ENCODE measurements around the gene CCDC183.
A peak's percentile ranks its signal among the peaks of the same experiment; 100 is the strongest.

The CCDC183 gene

DNA sequence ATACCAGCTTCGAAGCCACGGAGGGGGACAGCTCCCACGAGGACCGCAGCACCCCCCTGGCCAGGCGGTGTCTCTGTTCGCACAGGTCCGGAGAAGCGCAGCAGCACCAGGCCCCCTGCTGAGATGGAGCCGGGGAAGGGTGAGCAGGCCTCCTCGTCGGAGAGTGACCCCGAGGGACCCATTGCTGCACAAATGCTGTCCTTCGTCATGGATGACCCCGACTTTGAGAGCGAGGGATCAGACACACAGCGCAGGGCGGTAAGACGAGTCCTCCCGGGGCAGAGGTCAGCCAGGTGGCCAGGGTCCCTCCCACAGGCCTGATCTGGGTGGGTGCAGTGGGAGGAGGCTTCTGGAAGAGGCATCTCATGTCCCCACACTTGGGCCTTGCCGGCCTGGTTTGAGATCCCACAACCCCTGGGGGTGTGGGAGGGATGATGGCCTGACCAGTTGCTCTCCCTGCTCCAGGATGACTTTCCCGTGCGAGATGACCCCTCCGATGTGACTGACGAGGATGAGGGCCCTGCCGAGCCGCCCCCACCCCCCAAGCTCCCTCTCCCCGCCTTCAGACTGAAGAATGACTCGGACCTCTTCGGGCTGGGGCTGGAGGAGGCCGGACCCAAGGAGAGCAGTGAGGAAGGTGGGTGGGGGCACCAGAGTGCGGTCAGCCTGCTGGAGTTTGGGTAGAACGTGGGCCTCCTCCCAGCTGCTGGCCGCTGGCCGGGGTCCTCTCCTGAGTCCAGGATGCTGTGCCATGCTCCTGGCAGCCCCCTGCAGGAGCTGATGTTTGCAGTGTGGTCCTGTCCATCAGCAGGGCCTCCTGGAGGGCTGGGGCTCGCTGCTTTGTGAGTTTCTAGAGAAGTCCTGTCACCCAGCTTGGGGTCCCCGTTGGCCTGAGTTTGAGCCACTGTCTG lies 43.3 kb downstream of the CCDC183 start:
- DNase-seq = no peak

DNA sequence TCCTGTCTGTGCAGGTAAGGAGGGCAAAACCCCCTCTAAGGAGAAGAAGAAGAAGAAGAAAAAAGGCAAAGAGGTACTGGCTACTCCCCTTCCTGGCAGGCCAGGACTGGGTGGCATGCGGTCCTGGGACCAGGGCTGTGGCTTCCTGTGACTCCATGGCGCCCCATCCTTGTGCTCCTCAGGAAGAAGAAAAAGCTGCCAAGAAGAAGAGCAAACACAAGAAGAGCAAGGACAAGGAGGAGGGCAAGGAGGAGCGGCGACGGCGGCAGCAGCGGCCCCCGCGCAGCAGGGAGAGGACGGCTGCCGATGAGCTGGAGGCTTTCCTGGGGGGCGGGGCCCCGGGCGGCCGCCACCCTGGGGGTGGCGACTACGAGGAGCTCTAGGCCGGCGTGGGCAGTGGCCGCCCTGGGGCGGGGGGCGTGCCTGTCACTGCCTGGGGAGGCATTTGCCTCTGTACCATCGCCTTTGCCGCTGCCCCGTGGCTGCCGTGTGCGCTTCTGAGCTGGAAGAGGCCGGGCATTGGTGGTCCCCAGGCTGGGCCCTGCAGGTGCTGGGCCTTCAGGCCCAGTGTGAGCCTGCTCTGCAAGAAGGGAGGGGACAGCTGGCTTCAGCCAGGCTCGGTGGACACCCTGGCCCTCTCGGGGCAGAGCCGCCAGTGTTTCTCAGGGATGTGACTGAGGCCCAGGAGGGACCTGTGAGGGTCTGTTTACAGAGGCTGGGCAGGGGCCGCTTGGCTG lies 44.2 kb downstream of the CCDC183 start:
- no peak for DNase-seq

DNA sequence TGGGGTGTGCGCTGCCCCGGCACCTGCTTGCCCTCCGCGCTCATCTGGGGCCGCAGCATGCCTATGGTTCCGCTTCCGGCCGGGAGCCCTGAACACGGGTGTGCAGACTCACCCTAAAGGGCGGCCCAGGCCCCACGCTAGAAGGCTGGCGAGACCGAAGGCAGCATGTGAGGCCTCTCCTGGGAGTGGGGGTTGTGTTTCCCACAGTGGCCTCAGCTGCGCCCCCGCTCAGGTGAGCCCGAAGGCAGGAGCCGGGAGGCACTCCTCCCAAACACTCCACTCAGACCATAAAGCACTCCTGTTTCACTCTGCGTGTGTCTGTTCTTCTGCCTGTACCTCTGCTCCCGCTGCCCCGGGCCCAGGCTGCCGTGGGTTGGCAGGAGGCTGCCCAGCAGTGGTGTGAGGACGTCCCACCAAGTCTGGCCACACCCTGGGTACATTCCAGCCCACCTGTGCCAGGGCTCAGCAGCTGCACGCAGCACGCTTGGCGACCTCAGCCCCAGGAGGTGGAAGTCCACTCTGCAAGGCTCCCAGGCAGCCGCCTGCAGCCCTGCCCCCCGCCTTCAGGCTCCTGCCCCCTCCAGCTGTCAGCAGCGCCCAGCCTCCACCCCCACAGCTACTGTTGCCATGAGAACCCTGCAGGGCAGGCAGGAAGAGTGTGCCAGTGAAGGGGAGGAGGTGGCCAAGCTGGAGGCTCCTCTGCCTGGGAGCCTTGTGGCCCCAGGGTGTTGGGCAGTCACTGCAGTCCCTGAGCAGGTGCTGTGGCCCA lies 44.9 kb downstream of the CCDC183 start:
- DNase-seq = peak in 13 of 14 donors; percentile 29 to 84 (median 60)

DNA sequence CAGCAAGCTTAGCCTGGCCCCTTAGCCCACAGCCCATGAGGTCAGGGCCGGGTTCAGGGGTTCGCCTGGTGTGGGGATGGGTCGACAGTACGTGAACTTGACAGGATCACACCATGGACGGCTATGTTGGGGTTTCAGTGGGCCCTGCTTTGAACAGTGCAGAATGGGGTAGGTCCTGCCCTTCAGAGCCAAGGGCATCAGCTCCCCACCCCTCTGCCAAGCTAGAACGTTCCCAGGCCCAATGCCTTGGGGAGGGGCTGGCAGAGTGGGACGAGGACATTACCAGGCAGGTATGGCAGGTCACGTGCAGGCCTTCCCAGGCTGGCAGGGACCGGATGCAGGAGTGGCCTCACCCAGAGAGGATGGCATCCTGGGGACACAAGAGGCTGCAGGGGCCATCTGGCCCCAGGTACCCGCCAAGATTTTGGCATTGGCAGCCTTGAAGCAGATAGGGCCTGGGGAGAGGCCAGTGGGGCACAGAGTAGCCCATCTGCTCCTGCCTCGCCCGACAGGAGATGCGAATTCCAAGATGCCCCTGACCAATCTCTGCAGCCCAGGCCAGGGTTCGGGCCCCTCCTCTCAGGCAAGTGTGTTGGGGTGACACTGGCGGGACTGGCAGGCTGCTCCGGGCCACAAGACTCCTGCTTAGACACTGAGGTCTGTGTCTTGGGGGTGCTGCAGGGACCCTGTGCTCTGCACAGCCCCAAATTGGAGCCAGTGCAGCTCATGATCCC lies 45.7 kb downstream of the CCDC183 start:
- peak in 3 of 14 donors; percentile 36 to 97 (median 80) for DNase-seq

DNA sequence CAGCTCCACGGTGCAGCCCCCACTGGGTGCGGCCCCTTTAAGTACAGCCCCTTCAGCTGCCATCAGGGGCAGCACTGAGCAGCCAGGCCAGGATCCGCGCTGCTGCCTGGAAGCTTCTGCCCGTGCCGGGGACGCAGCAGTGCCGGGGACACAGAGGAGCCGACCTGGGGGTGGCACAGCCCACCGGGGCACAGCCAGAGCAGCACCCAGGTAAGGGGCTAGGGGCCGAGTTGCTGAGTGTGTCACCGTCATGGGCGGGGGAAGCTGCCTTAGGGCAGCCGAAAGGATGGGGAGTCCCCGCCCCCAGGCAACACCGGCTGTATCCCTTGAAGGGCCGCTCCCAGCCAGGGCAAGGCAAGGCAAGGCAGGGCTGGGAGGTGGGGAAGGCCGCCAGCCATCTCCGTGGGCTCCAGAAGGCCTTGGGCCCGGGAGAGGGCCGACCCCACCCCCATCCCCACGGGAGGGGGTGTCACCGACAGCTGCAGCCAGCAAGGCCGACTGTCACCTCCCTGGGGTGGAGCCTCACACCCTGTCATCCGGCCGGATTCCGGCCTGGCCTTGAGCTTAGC lies 46.3 kb downstream of the CCDC183 start, which contains the start of gene AJM1:
Gene AJM1 (plus strand): TSS at position 99 of the 569 bp plus-strand sequence. CDS start 1,937 bp downstream, outside the sequence.
- peak; percentile 14 to 96 (median 68) for DNase-seq

DNA sequence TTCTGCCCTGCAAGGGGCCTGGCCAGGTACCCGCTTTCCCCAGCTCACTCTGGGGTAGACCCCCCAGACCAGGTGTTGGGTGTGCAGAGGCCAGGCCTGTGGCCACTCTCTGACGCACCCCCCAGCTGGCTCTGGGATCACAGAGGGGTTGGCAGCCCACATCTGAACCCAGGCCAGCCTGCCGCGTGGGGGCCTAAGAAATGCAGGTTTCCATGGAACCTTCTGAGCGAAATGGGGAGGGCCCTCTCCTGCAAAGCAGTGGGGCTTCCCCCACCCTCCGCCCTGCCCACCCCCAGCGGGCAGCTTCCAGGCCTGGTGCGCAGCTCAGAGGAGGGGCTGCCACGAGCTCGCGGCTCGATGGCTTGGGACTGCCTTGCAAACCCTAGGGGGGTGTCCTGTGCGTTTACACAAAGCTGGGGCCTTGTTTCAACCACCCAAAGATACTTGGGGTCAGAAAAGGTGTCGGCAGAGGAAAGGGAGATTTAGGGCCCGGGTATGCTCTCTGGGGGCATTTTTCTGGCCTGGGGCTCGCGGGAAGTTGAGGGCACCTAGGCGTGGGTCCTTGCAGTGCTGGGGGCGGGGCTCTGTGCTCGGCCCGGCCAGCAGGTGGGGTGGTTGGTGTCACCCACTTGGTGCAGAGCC lies 47.1 kb downstream of the CCDC183 start:
- DNase-seq = peak in 6 of 14 donors; percentile 12 to 61 (median 40)

DNA sequence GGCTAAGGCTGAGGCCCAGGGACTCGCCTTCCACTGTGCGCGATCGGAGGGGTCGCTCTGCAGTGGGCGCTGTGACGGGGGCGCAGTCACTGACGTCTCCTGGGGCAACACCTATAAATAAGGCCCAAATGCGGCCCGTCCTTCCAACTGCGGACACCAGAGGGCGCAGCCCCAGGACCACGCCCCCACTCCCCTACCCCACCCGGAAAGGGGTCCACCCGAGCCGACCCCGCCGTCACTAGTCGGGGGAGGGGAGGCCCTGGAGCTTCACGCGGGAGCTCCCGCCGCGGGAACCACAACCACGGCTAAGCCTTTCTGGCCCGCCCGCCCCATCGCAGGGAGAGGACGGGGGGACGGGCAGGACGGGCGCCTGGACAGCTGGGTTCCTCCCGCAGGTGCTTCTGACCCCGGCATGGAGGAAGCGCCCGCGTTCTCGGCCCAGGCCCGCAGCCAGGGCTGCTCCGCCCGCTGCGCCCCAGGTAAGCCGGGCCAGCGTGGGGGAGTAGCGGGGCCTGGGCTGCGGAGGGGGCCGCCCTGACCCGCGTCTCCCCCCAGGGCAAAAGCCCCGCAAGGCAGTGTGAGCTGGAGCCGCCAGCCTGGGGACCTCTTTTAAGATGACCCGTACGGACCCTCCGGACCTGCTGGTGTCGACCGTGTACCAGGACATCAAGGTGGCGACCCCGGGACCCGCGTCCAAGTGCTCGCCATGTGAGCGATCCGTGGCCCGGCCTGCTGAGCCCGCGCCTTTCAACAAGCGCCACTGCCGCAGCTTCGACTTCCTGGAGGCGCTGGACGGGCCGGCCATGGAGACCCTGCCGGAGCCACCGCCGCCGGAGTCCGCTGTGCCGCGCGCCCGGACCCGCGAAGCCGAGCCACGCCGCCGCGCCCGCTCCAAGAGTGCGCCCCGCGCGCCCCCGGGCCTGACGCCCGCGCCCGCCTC lies 47.9 kb downstream of the CCDC183 start:
- peak in 3 of 14 donors; percentile 8 to 38 (median 23) for DNase-seq

DNA sequence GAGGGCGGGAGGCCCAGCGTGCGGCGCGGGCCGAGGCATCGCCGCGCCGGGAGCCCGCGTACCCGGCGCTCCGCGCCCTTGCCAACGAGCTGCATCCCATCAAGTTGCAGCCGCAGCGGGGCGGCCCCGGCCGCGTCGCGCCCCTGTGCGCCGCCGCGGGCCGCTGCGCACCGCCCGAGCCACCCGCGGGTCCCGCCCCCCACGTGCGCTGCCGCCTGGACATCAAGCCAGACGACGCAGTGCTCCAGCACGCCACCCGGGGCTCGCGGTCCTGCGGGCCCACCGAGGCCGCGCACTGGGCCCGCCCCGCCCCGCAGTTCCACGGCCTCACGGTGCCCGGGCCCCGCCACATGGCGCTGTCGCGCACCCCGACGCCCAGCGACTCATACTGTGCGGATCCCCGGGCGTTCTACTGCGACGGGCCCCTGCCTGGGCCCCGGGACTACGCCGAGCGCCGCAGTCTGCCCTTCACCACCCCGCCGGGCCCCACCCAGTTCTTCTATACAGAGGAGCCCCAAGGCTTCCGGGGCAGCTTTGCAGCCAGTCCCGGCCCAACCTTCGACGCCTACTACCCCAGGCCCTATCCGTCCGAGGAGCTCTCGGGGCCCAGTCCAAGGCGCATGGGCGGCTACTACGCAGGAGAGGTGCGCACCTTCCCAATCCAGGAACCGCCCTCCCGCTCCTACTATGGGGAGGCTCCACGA lies 48.8 kb downstream of the CCDC183 start:
- no peak for DNase-seq

DNA sequence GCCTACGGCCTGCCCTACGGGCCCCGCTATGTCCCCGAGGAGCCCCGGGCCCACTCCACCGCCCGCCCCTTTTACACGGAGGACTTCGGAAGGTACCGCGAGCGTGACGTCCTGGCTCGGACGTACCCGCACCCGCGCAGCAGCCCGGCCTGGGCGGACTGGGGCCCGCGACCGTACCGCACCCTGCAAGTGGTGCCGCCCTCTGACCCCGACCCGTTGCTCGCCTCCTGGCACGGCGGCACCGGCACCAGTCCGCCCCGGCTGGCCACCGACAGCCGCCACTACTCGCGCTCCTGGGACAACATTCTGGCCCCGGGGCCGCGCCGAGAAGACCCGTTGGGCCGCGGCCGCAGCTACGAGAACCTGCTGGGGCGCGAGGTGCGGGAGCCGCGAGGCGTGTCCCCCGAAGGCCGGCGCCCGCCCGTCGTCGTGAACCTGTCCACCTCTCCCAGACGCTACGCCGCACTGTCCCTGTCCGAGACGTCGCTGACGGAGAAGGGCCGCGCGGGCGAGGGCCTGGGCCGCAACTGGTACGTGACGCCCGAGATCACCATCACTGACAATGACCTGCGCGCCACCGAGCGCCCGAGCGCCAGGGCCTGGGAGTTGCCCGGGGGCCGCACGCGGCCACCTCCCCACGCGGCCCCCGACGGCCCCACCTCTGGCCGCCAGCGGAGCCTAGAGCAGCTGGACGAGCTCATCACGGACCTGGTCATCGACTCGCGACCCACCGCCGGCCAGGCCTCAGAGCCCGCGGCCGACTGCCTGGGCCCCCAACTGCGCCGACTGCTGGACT lies 49.5 kb downstream of the CCDC183 start:
- no peak for DNase-seq

DNA sequence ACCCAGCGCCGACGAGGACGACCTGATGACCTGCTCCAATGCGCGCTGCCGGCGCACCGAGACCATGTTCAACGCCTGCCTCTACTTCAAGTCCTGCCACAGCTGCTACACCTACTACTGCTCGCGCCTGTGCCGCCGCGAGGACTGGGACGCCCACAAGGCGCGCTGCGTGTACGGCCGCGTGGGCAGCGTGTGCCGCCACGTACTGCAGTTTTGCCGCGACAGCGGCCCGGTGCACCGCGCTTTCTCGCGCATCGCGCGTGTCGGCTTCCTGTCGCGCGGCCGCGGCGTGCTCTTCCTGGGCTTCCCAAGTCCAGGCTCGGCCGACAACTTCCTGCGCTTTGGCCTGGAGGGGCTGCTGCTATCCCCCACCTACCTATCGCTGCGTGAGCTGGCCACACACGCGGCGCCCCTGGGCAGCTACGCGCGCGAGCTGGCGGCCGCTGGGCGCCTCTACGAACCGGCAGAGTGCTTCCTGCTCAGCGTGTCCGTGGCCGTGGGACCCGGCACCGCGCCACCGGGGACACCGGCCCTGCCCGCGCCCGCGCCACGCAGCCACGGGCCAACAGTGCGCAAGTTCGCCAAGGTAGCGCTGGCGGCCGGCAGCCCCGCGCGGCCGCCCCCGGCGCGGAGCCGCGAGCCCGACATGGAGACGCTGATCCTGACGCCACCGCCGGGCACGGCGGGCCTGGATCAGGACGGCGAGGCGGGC lies 50.4 kb downstream of the CCDC183 start:
- DNase-seq = no peak

DNA sequence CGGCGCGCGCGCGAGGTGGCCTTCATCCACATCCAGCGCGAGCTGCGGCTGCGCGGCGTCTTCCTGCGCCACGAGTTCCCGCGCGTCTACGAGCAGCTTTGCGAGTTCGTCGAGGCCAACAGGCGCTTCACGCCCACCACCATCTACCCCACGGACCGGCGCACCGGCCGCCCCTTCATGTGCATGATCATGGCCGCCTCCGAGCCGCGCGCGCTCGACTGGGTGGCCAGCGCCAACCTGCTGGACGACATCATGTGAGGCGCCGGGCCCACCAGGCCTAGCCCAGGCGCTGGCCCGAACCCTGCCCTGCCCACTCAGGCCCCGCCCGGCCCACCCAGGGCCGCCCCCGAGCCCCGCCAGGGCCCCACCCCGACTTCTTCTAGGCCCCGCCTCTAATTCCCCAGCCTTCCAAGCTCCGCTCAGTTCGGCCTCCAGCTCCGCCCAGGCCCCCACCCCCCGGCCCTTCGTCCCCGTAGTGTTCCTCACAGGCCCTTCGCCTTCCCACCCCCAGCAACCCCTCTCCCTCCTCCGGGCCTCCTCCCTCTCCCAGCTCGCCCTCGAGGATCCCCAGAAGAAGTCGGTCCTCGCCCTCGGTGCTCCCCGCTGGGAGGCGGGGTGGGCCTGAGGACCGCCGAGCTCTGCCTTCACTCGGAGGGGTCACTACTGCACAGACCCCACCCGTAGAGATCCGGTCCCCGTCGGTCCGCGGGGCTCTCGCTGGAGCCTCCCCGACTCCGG lies 51.1 kb downstream of the CCDC183 start:
- no peak for DNase-seq

DNA sequence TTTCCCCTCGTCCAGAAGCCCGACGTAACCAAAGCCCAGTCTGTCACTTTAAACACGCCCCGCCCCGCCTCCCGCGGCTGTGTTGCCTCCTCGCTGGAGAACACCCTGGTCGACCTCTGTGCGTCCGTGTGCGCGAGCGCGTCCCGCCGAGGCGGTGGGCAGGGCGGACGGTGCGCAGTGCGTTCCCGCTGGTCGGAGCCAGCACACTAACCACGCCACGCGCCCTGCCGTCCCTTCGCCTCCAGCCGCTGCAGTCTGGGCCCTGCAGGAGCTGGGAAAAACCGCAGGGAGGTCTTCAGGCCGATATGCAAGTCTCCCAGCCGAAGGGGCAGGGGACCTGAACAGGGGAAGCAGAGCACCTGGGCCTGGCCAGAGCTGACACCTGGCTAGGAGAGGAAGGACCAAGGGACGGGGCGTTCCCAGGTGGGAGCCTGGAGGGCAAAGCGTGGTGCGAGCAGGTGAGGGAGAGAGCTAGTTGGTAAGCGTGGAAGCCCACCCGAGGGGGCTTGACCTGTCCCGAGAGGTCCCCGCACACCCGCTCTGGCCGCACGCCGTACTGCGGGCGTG lies 51.8 kb downstream of the CCDC183 start:
- DNase-seq = peak in 2 of 14 donors; percentile 36 to 39

DNA sequence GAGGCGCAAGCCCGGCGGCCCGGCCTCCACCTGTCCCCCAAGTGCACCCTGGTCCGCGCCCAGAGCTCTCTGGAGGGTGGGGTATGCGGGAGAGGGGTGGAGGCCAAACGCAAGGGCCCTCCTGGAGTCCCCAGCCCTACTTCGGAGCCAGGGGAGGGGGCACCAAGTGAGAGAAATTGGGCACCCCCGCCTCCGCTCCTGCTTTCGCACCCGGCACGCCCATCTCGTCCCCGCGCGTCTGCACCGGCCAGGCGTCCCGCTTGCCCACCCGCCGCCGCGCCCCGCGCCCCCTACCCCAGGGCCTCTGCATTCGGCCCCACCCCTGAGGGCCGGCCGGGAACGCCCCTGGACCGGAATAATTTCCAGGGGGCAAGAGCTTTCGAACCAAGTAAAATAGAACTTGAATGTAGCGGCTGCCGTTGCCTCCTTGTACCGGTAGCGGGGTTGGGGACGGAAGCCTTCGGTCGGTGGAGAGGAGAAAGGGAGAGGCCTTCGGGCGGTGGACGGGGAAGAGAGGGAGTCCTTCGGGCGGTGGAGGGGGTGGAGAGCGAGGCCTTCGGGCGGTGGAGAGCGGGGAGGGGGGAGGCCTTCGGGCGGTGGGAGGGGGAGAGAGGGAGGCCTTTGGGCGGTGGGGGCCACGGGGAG lies 52.4 kb downstream of the CCDC183 start:
- DNase-seq = no peak

DNA sequence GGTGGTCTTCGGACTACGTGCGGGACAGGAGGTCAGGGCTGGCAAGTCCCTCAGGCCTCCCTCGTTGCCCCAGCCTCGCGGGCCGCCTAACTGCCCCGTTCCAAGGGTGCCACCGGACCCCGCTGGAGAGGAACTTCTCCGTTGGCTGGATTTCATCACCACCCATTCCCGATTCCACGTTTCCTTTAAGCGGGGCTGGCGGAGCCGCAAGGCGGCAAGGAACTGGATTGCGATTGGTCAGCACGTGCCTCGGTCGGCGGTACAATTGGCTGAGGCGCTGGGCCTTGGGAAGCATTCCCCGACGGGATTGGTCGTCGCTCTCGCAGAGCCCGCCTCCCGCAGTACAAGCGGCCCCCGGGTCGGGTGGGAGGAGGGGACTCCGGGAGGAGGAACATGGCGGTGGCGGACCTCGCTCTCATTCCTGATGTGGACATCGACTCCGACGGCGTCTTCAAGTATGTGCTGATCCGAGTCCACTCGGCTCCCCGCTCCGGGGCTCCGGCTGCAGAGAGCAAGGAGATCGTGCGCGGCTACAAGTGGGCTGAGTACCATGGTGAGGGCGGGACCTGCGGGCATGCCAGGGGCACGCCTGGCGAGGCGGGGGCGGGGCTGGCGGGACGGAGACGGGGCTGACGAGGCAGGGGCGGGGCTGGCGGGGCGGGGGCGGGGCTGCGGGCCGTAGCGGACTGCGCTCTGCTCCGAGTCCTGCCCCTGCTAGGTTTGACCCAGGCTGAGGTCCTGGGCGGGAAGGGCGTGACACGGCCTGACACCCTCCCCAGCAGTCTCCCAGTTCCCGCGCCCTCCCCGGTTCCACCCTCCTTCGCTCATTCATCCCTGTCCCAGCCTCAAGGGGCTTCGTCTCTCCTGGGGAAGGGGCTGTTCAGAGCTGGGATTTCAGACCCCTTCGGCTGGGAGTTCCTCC lies 53.2 kb downstream of the CCDC183 start, which contains the start of gene PHPT1:
Gene PHPT1 (plus strand): TSS at position 372 of the 922 bp plus-strand sequence. CDS start 22 bp downstream, at position 394.
- peak; percentile 89 to 99 (median 97) for DNase-seq
